Measurements from ENCODE around the gene KCNJ11.

The KCNJ11 gene

GRCh38 chr11:17408641-17409040 lies 20.2 kb upstream of the KCNJ11 start:
- DNase-seq (ENCODE audit: low read depth in 2 of 2), result no peak

- no peak for DNase-seq (ENCODE audit: low read depth in 2 of 2)
These were observed 19.6 kb upstream of the KCNJ11 start for GRCh38 chr11:17408026-17408425.

GRCh38 chr11:17407575-17407974 lies 19.1 kb upstream of the KCNJ11 start:
- no peak for DNase-seq (ENCODE audit: low read depth in 2 of 2)

- no peak for DNase-seq (ENCODE audit: low read depth in 2 of 2)
These were observed 18.3 kb upstream of the KCNJ11 start for GRCh38 chr11:17406818-17407149.

- DNase-seq (ENCODE audit: low read depth in 2 of 2), result no peak
These were observed 17.8 kb upstream of the KCNJ11 start for GRCh38 chr11:17406082-17406817.

GRCh38 chr11:17405232-17406005 lies 17.0 kb upstream of the KCNJ11 start:
- DNase-seq (ENCODE audit: low read depth in 2 of 2), result no peak

GRCh38 chr11:17403980-17404759 lies 15.7 kb upstream of the KCNJ11 start:
- no peak for DNase-seq (ENCODE audit: low read depth in 2 of 2)

GRCh38 chr11:17402486-17402885 lies 14.0 kb upstream of the KCNJ11 start:
- DNase-seq (ENCODE audit: low read depth in 2 of 2), result no peak

GRCh38 chr11:17401841-17402240 lies 13.4 kb upstream of the KCNJ11 start:
- DNase-seq (ENCODE audit: low read depth in 2 of 2), result no peak

GRCh38 chr11:17401316-17401715 lies 12.9 kb upstream of the KCNJ11 start:
- no peak for DNase-seq (ENCODE audit: low read depth in 2 of 2)

GRCh38 chr11:17400048-17400775 lies 11.8 kb upstream of the KCNJ11 start:
- no peak for DNase-seq (ENCODE audit: low read depth in 2 of 2)

GRCh38 chr11:17399236-17399635 lies 10.8 kb upstream of the KCNJ11 start:
- no peak for DNase-seq (ENCODE audit: low read depth in 2 of 2)

GRCh38 chr11:17397311-17398002 lies 9.0 kb upstream of the KCNJ11 start:
- no peak for DNase-seq (ENCODE audit: low read depth in 2 of 2)

GRCh38 chr11:17396598-17397310 lies 8.3 kb upstream of the KCNJ11 start:
- no peak for DNase-seq (ENCODE audit: low read depth in 2 of 2)

GRCh38 chr11:17395978-17396377 lies 7.5 kb upstream of the KCNJ11 start:
- no peak for DNase-seq (ENCODE audit: low read depth in 2 of 2)

- DNase-seq (ENCODE audit: low read depth in 2 of 2), result no peak
These were observed 7.1 kb upstream of the KCNJ11 start for GRCh38 chr11:17395554-17395961.

- no peak for DNase-seq (ENCODE audit: low read depth in 2 of 2)
These were observed 6.4 kb upstream of the KCNJ11 start for GRCh38 chr11:17394743-17395390.

- no peak for DNase-seq (ENCODE audit: low read depth in 2 of 2)
These were observed 5.0 kb upstream of the KCNJ11 start for GRCh38 chr11:17393472-17393871.

GRCh38 chr11:17392872-17393271 lies 4.4 kb upstream of the KCNJ11 start:
- no peak for DNase-seq (ENCODE audit: low read depth in 2 of 2)
